CD4-positive, alpha-beta memory T cell (primary cell): ENCODE results near the gene KREMEN2. TPM values are rescaled to one million over a fixed set of nuclear protein-coding genes. Genes with fewer than 3 reads are reported as not detected.

Experiments
- CTCF ChIA-PET: fragments of 350-600 bp; sonication (Branson Sonifier 250); formaldehyde crosslinking; loops from one replicate; lab custom pipeline; 2021; ENCODE audit warnings: inconsistent platforms; ENCODE audit not compliant: partially characterized antibody; lab: Charles Lee
- POLR2A ChIA-PET: fragments of 350-600 bp; sonication (Branson Sonifier 250); formaldehyde crosslinking; loops from one replicate; lab custom pipeline; 2021; ENCODE audit not compliant: partially characterized antibody; lab: Charles Lee
- DNase-seq, 5 donors: peaks; one replicate each; pipeline versions ENCODE4 v3.0.0 to v3.0.0-alpha.2; 2020 to 2022; ENCODE audit warnings: mixed read lengths in 1 of 5
- H3K27ac ChIP-seq: one replicate; pipeline ENCODE4 v1.7.0; 2013; ENCODE audit warnings: low read depth, low read length
- H3K27me3 ChIP-seq: 2 replicates; pipeline ENCODE4 v1.7.0; 2013; ENCODE audit warnings: mild to moderate bottlenecking, low read length, moderate library complexity; ENCODE audit not compliant: insufficient read depth
- H3K36me3 ChIP-seq: 2 replicates; pipeline ENCODE4 v1.7.0; 2013; ENCODE audit warnings: mild to moderate bottlenecking, low read length, moderate library complexity; ENCODE audit not compliant: insufficient read depth
- H3K4me1 ChIP-seq: 2 replicates; pipeline ENCODE4 v1.7.0; 2013; ENCODE audit warnings: mild to moderate bottlenecking, low read length, moderate library complexity; ENCODE audit not compliant: insufficient read depth
- H3K4me3 ChIP-seq, 2 donors: one replicate each; pipeline ENCODE4 v1.7.0; 2013; ENCODE audit warnings: low read length in 2 of 2, mild to moderate bottlenecking in 1 of 2
- H3K9me3 ChIP-seq, 2 donors: one replicate each; pipeline ENCODE4 v1.7.0; 2013; ENCODE audit warnings: low read length in 2 of 2, control low read depth in 1 of 2; ENCODE audit not compliant: control insufficient read depth in 1 of 2
- H3K27ac Mint-ChIP-seq, 7 donors: one replicate each; pipeline ENCODE4 v1.8.0; 2020 to 2021; ENCODE audit warnings: mixed read lengths in 7 of 7, mild to moderate bottlenecking in 6 of 7, inconsistent platforms in 3 of 7, moderate library complexity in 3 of 7
- H3K27me3 Mint-ChIP-seq, 2 donors: one replicate each; pipeline ENCODE4 v1.8.0; 2020 to 2021; ENCODE audit warnings: mixed read lengths in 2 of 2
- H3K36me3 Mint-ChIP-seq, 2 donors: one replicate each; pipeline ENCODE4 v1.8.0; 2020 to 2021; ENCODE audit warnings: mixed read lengths in 2 of 2, inconsistent platforms in 1 of 2, mild to moderate bottlenecking in 1 of 2
- H3K4me1 Mint-ChIP-seq, 4 donors: one replicate each; pipeline ENCODE4 v1.8.0; 2020 to 2021; ENCODE audit warnings: mixed read lengths in 4 of 4, mild to moderate bottlenecking in 1 of 4
- H3K4me3 Mint-ChIP-seq, 8 donors: one replicate each; pipeline ENCODE4 v1.8.0; 2020 to 2021; ENCODE audit warnings: mixed read lengths in 8 of 8, mild to moderate bottlenecking in 7 of 8, moderate library complexity in 6 of 8, inconsistent platforms in 3 of 8
- H3K9me3 Mint-ChIP-seq, 8 donors: one replicate each; pipeline ENCODE4 v1.8.0; 2020 to 2021; ENCODE audit warnings: mixed read lengths in 8 of 8, mild to moderate bottlenecking in 5 of 8, inconsistent platforms in 3 of 8, moderate library complexity in 1 of 8
- intact Hi-C: fragments of 100-400 bp; cut with micrococcal nuclease; formaldehyde crosslinking; loops from one replicate; pipeline ENCODE4 v1.15.1; 2023
- polyA plus RNA-seq, 2 donors: library from polyadenylated mRNA; unstranded; fragments of 300-500 nt; fragmentation: Illumina TruSeq; gene quantifications; one replicate each; pipeline ENCODE4 v1.2.3, GENCODE V29; 2021
- total RNA-seq, 2 experiments: library from RNA; stranded (reverse); gene quantifications; one replicate each; pipeline ENCODE4 v1.2.3, GENCODE V29; 2021

Gene KREMEN2
- total and polyA plus RNA-seq, 4 experiments from 2014 or later = not detected

- Histone ChIP-seq H3K9me3 (no peaks in the 10 kb centered on the region), H3K27me3 (no peaks in the 10 kb centered on the region), H3K27ac (no peak overlapping the region), H3K4me1 (no peaks in the 10 kb centered on the region), H3K4me3 (no peak overlapping the region), H3K36me3 (no peaks in the 10 kb centered on the region)
- POLR2A ChIA-PET = no interaction called here
- Mint-ChIP-seq H3K9me3 (no peaks in the 10 kb centered on the region), H3K36me3 (no peaks in the 10 kb centered on the region), H3K4me1 (no peaks in the 10 kb centered on the region), H3K27me3 (peaks cover 0 to 2% of the 10 kb centered on the region in 2 donors), H3K27ac (no peak overlapping the region), H3K4me3 (no peak overlapping the region)
- intact Hi-C loops = no loop called here
- CTCF ChIA-PET = interaction anchor here (1.0 kb wide), 1 partner anchor 10 kb away, joined by 3 read pairs; no protein-coding TSS in a partner anchor
- no peak for DNase-seq
Measured at GRCh38 chr16:2990891-2991290, 26.8 kb downstream of the KREMEN2 start.

GRCh38 chr16:2991566-2992261 lies 27.6 kb downstream of the KREMEN2 start:
- Histone ChIP-seq H3K27me3 (no peaks in the 10 kb centered on the region), H3K4me1 (no peaks in the 10 kb centered on the region), H3K27ac (no peak overlapping the region), H3K36me3 (no peaks in the 10 kb centered on the region), H3K4me3 (no peak overlapping the region), H3K9me3 (no peaks in the 10 kb centered on the region)
- ChIA-PET CTCF (interaction anchor here (1.0 to 1.2 kb wide), 2 partner anchors 11 kb away, joined by 3 read pairs; no protein-coding TSS in a partner anchor), POLR2A (interaction anchor here (0.8 kb wide), 1 partner anchor 80 kb away, joined by 4 read pairs; the partner anchor contains the start of gene FLYWCH1)
- H3K27ac Mint-ChIP-seq = no peak overlapping the region
- no peaks in the 10 kb centered on the region for H3K4me1 Mint-ChIP-seq
- no peaks in the 10 kb centered on the region for H3K9me3 Mint-ChIP-seq
- H3K4me3 Mint-ChIP-seq = no peak overlapping the region
- no peaks in the 10 kb centered on the region for H3K36me3 Mint-ChIP-seq
- DNase-seq = peak in 1 of 5 donors; percentile 35
- intact Hi-C loops = no loop called here
- peaks cover 0 to 2% of the 10 kb centered on the region in 2 donors for H3K27me3 Mint-ChIP-seq

- Mint-ChIP-seq H3K9me3 (no peaks in the 10 kb centered on the region), H3K36me3 (no peaks in the 10 kb centered on the region), H3K27ac (no peak overlapping the region), H3K4me1 (no peaks in the 10 kb centered on the region), H3K27me3 (peaks cover 0 to 2% of the 10 kb centered on the region in 2 donors), H3K4me3 (no peak overlapping the region)
- intact Hi-C loops = no loop called here
- peak in 1 of 5 donors; percentile 33 for DNase-seq
- Histone ChIP-seq H3K4me1 (no peaks in the 10 kb centered on the region), H3K36me3 (no peaks in the 10 kb centered on the region), H3K4me3 (no peak overlapping the region), H3K27ac (no peak overlapping the region), H3K27me3 (no peaks in the 10 kb centered on the region), H3K9me3 (no peaks in the 10 kb centered on the region)
- ChIA-PET POLR2A (interaction anchor here (0.8 kb wide), 1 partner anchor 81 kb away, joined by 4 read pairs; the partner anchor contains the start of gene FLYWCH1), CTCF (interaction anchor here (1.2 kb wide), 1 partner anchor 10 kb away, joined by 3 read pairs; no protein-coding TSS in a partner anchor)
Measured at GRCh38 chr16:2992383-2993081, 28.5 kb downstream of the KREMEN2 start.

- Histone ChIP-seq H3K36me3 (no peaks in the 10 kb centered on the region), H3K9me3 (no peaks in the 10 kb centered on the region), H3K27me3 (no peaks in the 10 kb centered on the region), H3K4me3 (no peak overlapping the region), H3K4me1 (no peaks in the 10 kb centered on the region), H3K27ac (no peak overlapping the region)
- CTCF ChIA-PET = no interaction called here
- Mint-ChIP-seq H3K4me1 (no peaks in the 10 kb centered on the region), H3K4me3 (no peak overlapping the region), H3K36me3 (no peaks in the 10 kb centered on the region), H3K27ac (no peak overlapping the region), H3K27me3 (peaks cover 2% of the 10 kb centered on the region in 2 donors), H3K9me3 (no peaks in the 10 kb centered on the region)
- peak in 1 of 5 donors; percentile 5 for DNase-seq
- POLR2A ChIA-PET = no interaction called here
- intact Hi-C loops = no loop called here
Measured at GRCh38 chr16:2996298-2996697, 32.2 kb downstream of the KREMEN2 start.

GRCh38 chr16:2999929-3000328 lies 35.9 kb downstream of the KREMEN2 start:
- H3K9me3 Mint-ChIP-seq = no peaks in the 10 kb centered on the region
- no peaks in the 10 kb centered on the region for H3K36me3 Mint-ChIP-seq
- intact Hi-C loops = no loop called here
- H3K27ac Mint-ChIP-seq = no peak overlapping the region
- no peaks in the 10 kb centered on the region for H3K36me3 ChIP-seq
- no peak overlapping the region for H3K4me3 ChIP-seq
- no peaks in the 10 kb centered on the region for H3K9me3 ChIP-seq
- CTCF ChIA-PET = interaction anchor here (14.2 kb wide), 1 partner anchor 27 kb away, joined by 444 read pairs; the partner anchor contains the start of genes CLDN6, HCFC1R1, THOC6 and TNFRSF12A
- H3K4me1 ChIP-seq = peaks cover 2% of the 10 kb centered on the region
- no peak overlapping the region for H3K27ac ChIP-seq
- peaks cover 2% of the 10 kb centered on the region in 2 donors for H3K27me3 Mint-ChIP-seq
- no peak overlapping the region for H3K4me3 Mint-ChIP-seq
- H3K4me1 Mint-ChIP-seq = peaks cover 0 to 5% (median 0%) of the 10 kb centered on the region in 4 donors
- H3K27me3 ChIP-seq = no peaks in the 10 kb centered on the region
- DNase-seq = peak in 1 of 5 donors; percentile 28
- POLR2A ChIA-PET = no interaction called here

- peak in 1 of 5 donors; percentile 19 for DNase-seq
- CTCF ChIA-PET = interaction anchor here (14.2 kb wide), 1 partner anchor 26 kb away, joined by 444 read pairs; the partner anchor contains the start of genes CLDN6, HCFC1R1, THOC6 and TNFRSF12A
- intact Hi-C loops = no loop called here
- Mint-ChIP-seq H3K27ac (peak overlapping the region in 1 of 7 donors; percentile 46), H3K36me3 (no peaks in the 10 kb centered on the region), H3K9me3 (no peaks in the 10 kb centered on the region), H3K4me1 (peaks cover 0 to 5% (median 0%) of the 10 kb centered on the region in 4 donors), H3K27me3 (peaks cover 2% of the 10 kb centered on the region in 2 donors), H3K4me3 (no peak overlapping the region)
- no peaks in the 10 kb centered on the region for H3K27me3 ChIP-seq
- peaks cover 4% of the 10 kb centered on the region for H3K4me1 ChIP-seq
- H3K27ac ChIP-seq = no peak overlapping the region
- no peak overlapping the region for H3K4me3 ChIP-seq
- POLR2A ChIA-PET = interaction anchor here (0.9 to 1.1 kb wide), 2 partner anchors 27 to 151 kb away, joined by 3 to 4 read pairs; no protein-coding TSS in a partner anchor
- H3K36me3 ChIP-seq = no peaks in the 10 kb centered on the region
- no peaks in the 10 kb centered on the region for H3K9me3 ChIP-seq
Measured at GRCh38 chr16:3000540-3000939, 36.5 kb downstream of the KREMEN2 start.

GRCh38 chr16:3001316-3001715 lies 37.2 kb downstream of the KREMEN2 start:
- no peak overlapping the region for H3K4me3 ChIP-seq
- peaks cover 4% of the 10 kb centered on the region for H3K4me1 ChIP-seq
- intact Hi-C loops = no loop called here
- ChIA-PET CTCF (interaction anchor here (14.2 kb wide), 1 partner anchor 26 kb away, joined by 444 read pairs; the partner anchor contains the start of genes CLDN6, HCFC1R1, THOC6 and TNFRSF12A), POLR2A (interaction anchor here (0.9 to 3.6 kb wide), 3 partner anchors 26 to 151 kb away, joined by 3 to 28 read pairs (median 4); no protein-coding TSS in a partner anchor)
- no peak overlapping the region for H3K27ac ChIP-seq
- peaks cover 2% of the 10 kb centered on the region in 2 donors for H3K27me3 Mint-ChIP-seq
- H3K9me3 Mint-ChIP-seq = no peaks in the 10 kb centered on the region
- H3K27me3 ChIP-seq = no peaks in the 10 kb centered on the region
- no peaks in the 10 kb centered on the region for H3K36me3 ChIP-seq
- no peak overlapping the region for H3K4me3 Mint-ChIP-seq
- peaks cover 0 to 5% (median 0%) of the 10 kb centered on the region in 4 donors for H3K4me1 Mint-ChIP-seq
- DNase-seq = peak in 1 of 5 donors; percentile 24
- H3K9me3 ChIP-seq = no peaks in the 10 kb centered on the region
- H3K36me3 Mint-ChIP-seq = no peaks in the 10 kb centered on the region
- H3K27ac Mint-ChIP-seq = no peak overlapping the region
